DMS153 (cell line): ENCODE data around the gene COL6A2.
"Not testable (repeated sequence)": the region's sequence is repeated elsewhere in the genome, so short reads cannot be mapped to it uniquely, and the experiment has no call there.

Source experiments
- DNase-seq: peaks from one replicate; lab custom pipeline; 2025; lab: John Stamatoyannopoulos, UW

Gene COL6A2

GRCh38 chr21:46126309-46127238 lies 28.7 kb downstream of the COL6A2 start:
- DNase-seq, result no peak

GRCh38 chr21:46127239-46128105 lies 29.6 kb downstream of the COL6A2 start:
- DNase-seq, result no peak

- no peak for DNase-seq
Measured at GRCh38 chr21:46128106-46128932, 30.4 kb downstream of the COL6A2 start.

- DNase-seq, result no peak
Measured at GRCh38 chr21:46128933-46129571, 31.1 kb downstream of the COL6A2 start.

GRCh38 chr21:46129846-46130651 lies 32.1 kb downstream of the COL6A2 start:
- no peak for DNase-seq

GRCh38 chr21:46130831-46131587 lies 33.1 kb downstream of the COL6A2 start:
- no peak for DNase-seq

- no peak for DNase-seq
Measured at GRCh38 chr21:46131588-46131837, 33.6 kb downstream of the COL6A2 start.

- no peak for DNase-seq
Measured at GRCh38 chr21:46131838-46132651, 34.1 kb downstream of the COL6A2 start.

- DNase-seq, result no peak
Measured at GRCh38 chr21:46135782-46136395, 38.0 kb downstream of the COL6A2 start.

- no peak for DNase-seq
Measured at GRCh38 chr21:46136739-46137349, 38.9 kb downstream of the COL6A2 start.

- DNase-seq, result no peak
Measured at GRCh38 chr21:46137908-46138307, 40.0 kb downstream of the COL6A2 start.

GRCh38 chr21:46138383-46138970 lies 40.6 kb downstream of the COL6A2 start:
- DNase-seq, result no peak

- no peak for DNase-seq
Measured at GRCh38 chr21:46139686-46140085, 41.8 kb downstream of the COL6A2 start.

GRCh38 chr21:46140352-46141003 lies 42.6 kb downstream of the COL6A2 start:
- DNase-seq, result not testable (repeated sequence)

- no peak for DNase-seq
Measured at GRCh38 chr21:46141767-46142581, 44.1 kb downstream of the COL6A2 start.
